HG02938 (cell line): ENCODE data around the gene PSMD10.

Source experiments
- ATAC-seq: cut with Tn5 transposase; IDR thresholded peaks from one replicate; pipeline ENCODE4 v1.9.1; 2021; ENCODE audit warnings: mild to moderate bottlenecking, moderate library complexity; ENCODE audit not compliant: unreplicated experiment

PSMD10 gene, protein sequence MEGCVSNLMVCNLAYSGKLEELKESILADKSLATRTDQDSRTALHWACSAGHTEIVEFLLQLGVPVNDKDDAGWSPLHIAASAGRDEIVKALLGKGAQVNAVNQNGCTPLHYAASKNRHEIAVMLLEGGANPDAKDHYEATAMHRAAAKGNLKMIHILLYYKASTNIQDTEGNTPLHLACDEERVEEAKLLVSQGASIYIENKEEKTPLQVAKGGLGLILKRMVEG

GRCh38 chrX:108091264-108091877 is at the start of gene PSMD10, which contains the start of gene ATG4A:
Gene PSMD10, minus strand, starts transcription at chrX:108091542. Its CDS starts 22 bp downstream, at chrX:108091520.
Gene ATG4A, plus strand, starts transcription at chrX:108091778. Its CDS starts 49 bp downstream, at chrX:108091827.
- ATAC-seq: peak; percentile 95

DNA sequence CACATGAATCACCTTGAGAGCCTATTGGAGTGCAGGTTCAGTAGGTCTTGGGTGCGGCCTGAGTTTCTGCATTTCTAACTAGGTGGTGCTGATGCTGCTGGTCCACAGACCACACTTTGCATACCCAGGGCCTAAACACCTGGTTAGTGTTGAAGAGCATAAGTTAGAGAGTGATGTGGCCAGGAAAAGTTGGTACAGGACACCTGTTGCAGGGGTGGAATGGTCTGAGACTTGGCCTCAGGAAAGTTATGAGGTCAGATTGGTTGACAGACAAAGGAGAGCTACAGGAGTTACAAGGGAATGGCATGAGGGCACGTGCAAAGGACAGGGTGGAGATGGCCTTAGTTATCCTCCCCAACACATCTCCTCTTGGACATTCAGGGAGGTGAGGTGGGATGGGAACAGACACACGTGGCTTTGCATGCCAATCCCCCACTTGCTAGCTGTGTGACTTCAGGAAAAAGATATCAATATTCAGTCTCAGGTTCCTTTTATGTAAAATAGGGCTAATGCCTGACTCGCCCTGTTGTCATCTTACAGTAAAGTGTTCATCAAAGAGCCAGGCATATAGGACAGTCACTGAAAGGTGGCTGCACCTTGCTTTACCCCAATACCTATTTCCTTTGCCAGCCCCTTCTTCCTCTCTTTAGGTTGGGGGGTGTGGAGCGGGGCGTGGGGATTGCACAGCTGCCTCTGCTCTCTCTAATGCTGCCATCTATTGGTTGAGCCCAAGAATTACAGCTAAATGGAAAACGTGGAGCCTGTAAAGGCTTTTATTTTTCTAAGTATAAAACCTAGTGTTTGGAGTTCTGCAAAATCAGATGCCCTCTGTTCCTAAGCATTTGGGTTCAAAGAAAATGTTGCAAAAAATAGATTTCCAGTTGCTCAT is 47.7 kb upstream of the PSMD10 start:
- ATAC-seq: no peak

GRCh38 chrX:108134724-108135123 is 43.4 kb upstream of the PSMD10 start:
- no peak for ATAC-seq

DNA sequence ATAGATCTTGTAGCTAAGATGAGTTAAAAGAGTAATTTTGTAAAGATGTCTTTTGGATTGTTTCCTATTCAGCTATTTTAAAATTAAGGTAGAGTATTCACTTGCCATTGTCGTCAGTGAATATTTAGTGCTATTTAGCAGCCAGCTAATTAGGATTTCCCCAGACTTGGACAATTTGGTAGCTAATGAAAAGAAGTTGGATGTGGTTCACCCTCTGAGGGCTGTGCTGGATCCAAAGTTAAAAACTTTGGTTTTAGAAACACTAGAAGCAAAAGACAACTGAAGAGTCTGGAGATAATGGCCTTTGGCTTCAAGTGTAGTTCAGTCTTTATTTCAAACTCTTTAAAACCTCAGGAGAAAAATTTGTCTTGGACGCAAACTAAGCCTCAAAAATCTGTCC is 41.5 kb upstream of the PSMD10 start:
- no peak for ATAC-seq

- ATAC-seq: no peak
These were observed 40.7 kb upstream of the PSMD10 start for GRCh38 chrX:108132034-108132433.

- no peak for ATAC-seq
These were observed 40.1 kb upstream of the PSMD10 start for GRCh38 chrX:108131471-108131870.

GRCh38 chrX:108130889-108131288 is 39.5 kb upstream of the PSMD10 start:
- no peak for ATAC-seq

DNA sequence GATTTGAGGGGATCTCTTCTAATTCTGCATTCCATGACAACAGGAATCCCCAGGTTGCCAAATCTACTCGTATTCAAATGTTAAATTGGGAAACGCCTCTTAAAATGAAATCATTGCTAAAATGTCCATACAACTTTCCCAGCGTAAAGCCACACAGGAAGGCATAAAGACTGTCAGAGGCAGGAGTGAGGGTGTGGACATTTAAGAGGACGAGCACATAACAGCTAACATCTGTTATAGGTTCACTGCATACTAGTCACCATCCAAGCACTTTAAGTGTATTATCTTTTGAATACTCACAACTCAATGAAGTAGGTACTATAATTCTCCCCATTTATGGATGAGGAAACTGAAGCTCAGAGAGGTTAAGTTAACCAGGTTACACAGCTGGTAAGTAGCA is 35.8 kb upstream of the PSMD10 start:
- ATAC-seq: no peak

DNA sequence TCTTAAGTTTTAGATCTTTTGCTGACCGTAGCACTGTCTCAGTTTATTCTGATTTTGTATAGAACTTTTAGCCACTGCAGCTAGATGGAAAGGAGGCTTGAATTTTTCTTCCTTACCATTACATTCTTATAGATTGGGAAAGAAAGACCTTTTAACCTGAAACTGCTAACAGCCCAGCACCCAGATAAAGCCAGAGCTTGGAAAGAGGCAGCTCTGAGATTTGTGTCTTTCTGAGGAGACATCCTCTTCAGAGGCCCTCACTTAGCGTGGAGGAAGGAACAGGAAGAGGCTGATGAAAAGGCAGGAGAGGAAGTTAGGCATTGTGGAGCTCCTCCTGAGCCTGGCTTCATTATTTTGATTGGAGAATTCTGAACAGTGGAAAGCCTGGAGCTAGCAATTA is 35.3 kb upstream of the PSMD10 start:
- no peak for ATAC-seq

- no peak for ATAC-seq
These were observed 32.4 kb upstream of the PSMD10 start for GRCh38 chrX:108123591-108124366.

DNA sequence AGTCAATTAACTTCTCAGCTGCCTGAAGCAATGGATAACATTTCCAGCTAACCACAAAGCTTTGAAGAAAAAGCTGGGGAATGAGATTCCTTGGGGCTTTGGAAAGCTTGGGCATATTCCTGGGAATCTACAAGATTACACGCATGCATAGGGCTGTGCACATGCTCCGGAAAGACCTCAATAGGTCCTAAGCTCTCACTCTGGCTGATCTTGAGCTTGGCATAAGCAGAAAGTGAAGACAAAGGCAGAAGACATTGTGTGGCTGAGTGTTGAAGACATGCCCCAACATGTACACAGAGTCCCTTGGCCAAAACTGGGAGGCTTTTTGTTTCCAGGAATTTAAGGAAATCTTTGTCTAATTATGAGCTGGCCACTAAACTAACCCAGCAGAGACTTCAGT is 31.4 kb upstream of the PSMD10 start:
- ATAC-seq: no peak

DNA sequence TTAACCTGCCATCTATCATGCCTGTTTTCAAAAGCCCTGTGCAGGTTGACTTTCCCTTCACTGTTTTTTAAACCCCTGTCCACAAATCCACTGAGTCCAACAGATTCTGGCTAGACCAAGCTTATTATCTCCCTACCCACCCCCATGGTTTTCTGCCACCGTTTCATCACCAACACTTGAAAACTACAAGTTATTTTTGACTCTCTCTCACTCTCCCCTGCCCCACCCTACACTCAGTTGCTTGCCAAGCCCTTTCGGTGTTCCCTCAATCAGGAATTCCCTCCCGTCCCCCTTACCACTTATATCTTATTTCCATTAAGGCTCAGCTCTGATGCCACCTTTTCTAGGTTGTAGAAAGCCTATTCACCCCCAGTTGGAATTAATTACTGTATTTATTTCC is 29.9 kb upstream of the PSMD10 start:
- no peak for ATAC-seq

- no peak for ATAC-seq
These were observed 26.6 kb upstream of the PSMD10 start for GRCh38 chrX:108117988-108118387.

DNA sequence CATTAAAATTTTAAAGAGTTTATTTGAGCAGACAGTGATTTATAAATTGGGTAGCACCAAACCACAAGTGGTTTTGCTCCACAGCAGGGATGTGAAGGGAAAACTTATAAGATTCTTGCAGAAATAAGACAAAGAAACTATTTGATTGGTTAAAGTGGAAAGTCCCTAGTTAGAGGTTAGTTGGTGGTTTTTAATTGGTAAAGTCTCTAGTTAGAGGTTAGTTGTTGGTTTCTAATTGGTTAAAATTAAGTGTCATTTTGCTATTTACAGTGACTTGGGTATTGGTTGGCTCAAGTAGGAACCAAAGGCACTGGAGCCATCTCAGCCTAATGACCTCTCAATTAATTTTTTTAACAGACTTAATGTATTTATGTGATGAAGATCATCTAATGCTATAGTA is 23.2 kb upstream of the PSMD10 start:
- ATAC-seq: no peak

DNA sequence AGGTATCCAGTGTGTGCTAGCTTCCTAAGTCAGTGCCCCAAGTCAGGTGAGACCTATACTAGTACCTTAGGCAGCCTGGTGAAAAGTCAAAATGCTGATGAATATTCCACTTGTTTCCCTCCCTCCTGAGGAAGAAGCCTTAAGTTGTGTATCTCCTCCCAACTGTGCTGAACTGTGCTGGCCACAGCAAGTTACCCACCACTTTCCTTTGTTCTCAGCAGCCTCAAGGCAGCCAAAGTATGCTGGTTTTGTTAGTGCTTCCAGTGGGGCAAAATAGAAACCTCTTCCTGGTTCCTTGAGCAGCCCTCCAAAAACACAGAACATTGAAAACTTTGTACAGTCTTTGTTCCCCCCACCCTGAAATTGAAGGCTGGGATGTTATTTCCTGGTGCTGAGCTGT is 14.1 kb upstream of the PSMD10 start:
- no peak for ATAC-seq

DNA sequence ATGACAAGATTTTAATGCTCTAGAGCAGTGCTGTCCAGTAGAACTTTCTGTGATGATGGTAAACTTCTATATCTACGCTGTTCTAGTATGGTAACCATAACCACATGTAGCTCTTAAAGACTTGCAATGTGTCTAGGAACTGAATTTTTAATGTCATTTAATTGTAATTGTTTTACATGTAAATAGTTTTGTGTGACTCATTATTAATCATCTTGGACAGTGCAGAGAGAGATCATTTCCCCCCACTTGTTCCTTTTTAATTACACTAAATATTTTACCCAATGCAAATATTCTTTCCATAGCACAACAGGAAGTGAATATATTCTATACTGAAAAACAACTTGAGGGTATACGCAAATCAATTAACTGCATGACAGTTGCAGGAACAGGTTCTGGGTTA is 6.0 kb upstream of the PSMD10 start:
- ATAC-seq: no peak

GRCh38 chrX:108091878-108092291 is 543 bp upstream of the PSMD10 start:
- ATAC-seq: peak; percentile 37

GRCh38 chrX:108090491-108091263 is 665 bp downstream of the PSMD10 start:
- ATAC-seq: peak; percentile 2

GRCh38 chrX:108088511-108088910 is 2.8 kb downstream of the PSMD10 start:
- ATAC-seq: no peak

DNA sequence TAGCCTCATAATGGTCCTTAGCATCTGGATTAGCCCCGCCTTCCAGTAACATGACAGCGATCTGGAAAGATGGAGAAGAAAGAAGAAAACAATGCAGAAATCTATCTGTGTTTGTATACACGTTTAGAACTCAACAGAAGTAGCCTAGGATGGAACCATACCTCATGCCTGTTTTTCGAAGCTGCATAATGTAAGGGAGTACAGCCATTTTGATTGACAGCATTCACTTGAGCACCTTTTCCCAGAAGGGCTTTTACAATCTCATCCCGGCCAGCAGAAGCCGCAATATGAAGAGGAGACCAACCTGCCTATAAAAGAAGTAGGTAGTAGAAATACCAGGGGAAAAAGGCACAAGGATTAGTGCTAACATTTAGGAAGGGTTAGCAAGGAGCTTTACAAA is 3.5 kb downstream of the PSMD10 start:
- no peak for ATAC-seq
